Raji (cell line): Measurements from ENCODE around the gene GIPC1.

Source experiments
- POLR2A ChIP-seq: IDR thresholded peaks from 2 replicates; pipeline ENCODE4 v1.6.1; 2011; ENCODE audit warnings: low read depth, low read length, control low read depth; ENCODE audit not compliant: insufficient read depth

GIPC1 gene

GRCh38 chr19:14526423-14526822 lies 30.5 kb upstream of the GIPC1 start:
- TF ChIP-seq POLR2A: no peak

- no peak for TF ChIP-seq POLR2A
Measured at GRCh38 chr19:14525729-14526128, 29.8 kb upstream of the GIPC1 start.

GRCh38 chr19:14520543-14520942 lies 24.6 kb upstream of the GIPC1 start:
- TF ChIP-seq POLR2A: no peak

GRCh38 chr19:14519860-14520407 lies 24.0 kb upstream of the GIPC1 start:
- TF ChIP-seq POLR2A: no peak

- no peak for TF ChIP-seq POLR2A
Measured at GRCh38 chr19:14519245-14519859, 23.4 kb upstream of the GIPC1 start.

GRCh38 chr19:14517840-14518505 lies 22.0 kb upstream of the GIPC1 start, which contains the start of gene DNAJB1:
TSS of gene DNAJB1 (minus strand) at chr19:14518397. CDS start at chr19:14518349, 48 bp downstream.
- TF ChIP-seq POLR2A: peak; percentile 87

GRCh38 chr19:14517446-14517839 lies 21.5 kb upstream of the GIPC1 start:
- TF ChIP-seq POLR2A: no peak

GRCh38 chr19:14516746-14517438 lies 21.0 kb upstream of the GIPC1 start:
- TF ChIP-seq POLR2A: no peak

- TF ChIP-seq POLR2A: no peak
Measured at GRCh38 chr19:14516048-14516534, 20.2 kb upstream of the GIPC1 start.

GRCh38 chr19:14515501-14516047 lies 19.6 kb upstream of the GIPC1 start:
- TF ChIP-seq POLR2A: no peak

GRCh38 chr19:14514215-14514863 lies 18.4 kb upstream of the GIPC1 start:
- no peak for TF ChIP-seq POLR2A

- TF ChIP-seq POLR2A: no peak
Measured at GRCh38 chr19:14512406-14512961, 16.6 kb upstream of the GIPC1 start.

GRCh38 chr19:14511229-14511593 lies 15.3 kb upstream of the GIPC1 start:
- TF ChIP-seq POLR2A: no peak
